ENCODE measurements around the gene OR2A12.

- TF ChIP-seq CTCF (optimal IDR thresholded peaks at IDR 0.05 in 1 of 3, IDR thresholded peaks at IDR 0.05 in 1 of 3, conservative IDR thresholded peaks at IDR 0.05 in 1 of 3; ENCODE audit: extremely low read depth in 1 of 3, insufficient read depth in 2 of 3, low read length in 3 of 3) (no peak), EZH2 (IDR thresholded peaks at IDR 0.05; ENCODE audit: low read length) (no peak)
Observed at GRCh38 chr7:144085978-144086377, at the start of gene OR2A12.

Measured in keratinocyte (primary cell).